A673 (cell line): ENCODE data around the gene ACVR2B. TPM values are rescaled to one million over a fixed set of nuclear protein-coding genes. Genes with fewer than 3 reads are reported as not detected.

Experiments used
- BruUV-seq: library from RNA; stranded (reverse); fragments of 400-500 nt; replicated peaks from 2 replicates; lab custom pipeline; 2021; lab: Mats Ljungman, UMichigan
- CTCF ChIA-PET: fragments of 300-600 bp; sonication (Branson Sonifier 250); formaldehyde crosslinking; loops from one replicate; lab custom pipeline; 2022; ENCODE audit warnings: antibody characterized with exemption; lab: Charles Lee
- POLR2A ChIA-PET: fragments of 300-600 bp; sonication (Branson Sonifier 250); formaldehyde crosslinking; loops from one replicate; lab custom pipeline; 2022; ENCODE audit warnings: antibody characterized with exemption; ENCODE audit not compliant: low non-redundant PET; lab: Charles Lee
- DNase-seq: peaks from one replicate; pipeline ENCODE4 v3.0.0-alpha.2; 2015; ENCODE audit warnings: low spot score
- H3K27ac ChIP-seq: fragments of 200-600 bp; sonication (generic); 2 replicates; pipeline ENCODE4 v1.5.1; 2016; ENCODE audit warnings: mixed run types, low read depth, mild to moderate bottlenecking, mixed read lengths, antibody characterized with exemption, low read length; ENCODE audit not compliant: poor library complexity, severe bottlenecking
- H3K27me3 ChIP-seq: fragments of 200-600 bp; sonication (generic); replicated peaks from 2 replicates; pipeline ENCODE4 v1.6.1; 2017; ENCODE audit warnings: mixed run types, low read depth, mild to moderate bottlenecking, mixed read lengths, antibody characterized with exemption, low read length; ENCODE audit not compliant: insufficient read depth, poor library complexity
- H3K36me3 ChIP-seq: fragments of 200-600 bp; sonication (generic); 2 replicates; pipeline ENCODE4 v1.6.1; 2016; ENCODE audit warnings: mixed run types, mild to moderate bottlenecking, mixed read lengths, antibody characterized with exemption, low read length; ENCODE audit not compliant: insufficient read depth, poor library complexity, severe bottlenecking
- H3K4me1 ChIP-seq: fragments of 200-600 bp; sonication (generic); 2 replicates; pipeline ENCODE4 v1.6.1; 2017; ENCODE audit warnings: mixed run types, mild to moderate bottlenecking, mixed read lengths, antibody characterized with exemption, low read length; ENCODE audit not compliant: insufficient read depth, poor library complexity, severe bottlenecking
- H3K4me3 ChIP-seq: fragments of 200-600 bp; sonication (generic); 2 replicates; pipeline ENCODE4 v1.5.1; 2016; ENCODE audit warnings: low read depth, mixed run types, mild to moderate bottlenecking, mixed read lengths, low read length; ENCODE audit not compliant: poor library complexity, severe bottlenecking
- H3K9me3 ChIP-seq: fragments of 200-600 bp; sonication (generic); 2 replicates; pipeline ENCODE4 v1.6.1; 2016; ENCODE audit warnings: mixed run types, low read depth, mild to moderate bottlenecking, mixed read lengths, antibody characterized with exemption, low read length; ENCODE audit not compliant: poor library complexity, severe bottlenecking
- CTCF ChIP-seq: fragments of 300-800, 200-600 bp; sonication (generic); conservative IDR thresholded peaks from 2 replicates; pipeline ENCODE4 v1.5.1; 2017; ENCODE audit warnings: low read depth, mild to moderate bottlenecking, antibody characterized with exemption, low read length, moderate library complexity, mixed read lengths
- EZH2 ChIP-seq: fragments of 200-600 bp; sonication (generic); IDR thresholded peaks from 2 replicates; pipeline ENCODE4 v1.6.1; 2017; ENCODE audit warnings: borderline replicate concordance, low read depth, mild to moderate bottlenecking, mixed read lengths, antibody characterized with exemption, low read length; ENCODE audit not compliant: poor library complexity, severe bottlenecking
- intact Hi-C: fragments of 100-400 bp; cut with micrococcal nuclease; formaldehyde crosslinking; loops from one replicate; pipeline ENCODE4 v1.10.0; 2022; ENCODE audit not compliant: unreplicated experiment
- total RNA-seq: library from RNA; stranded (reverse); gene quantifications from 2 replicates; pipeline ENCODE4 v1.2.3, GENCODE V29; 2021

Gene ACVR2B
- total RNA-seq, 1 experiment from 2014 or later = 6.4 TPM

GRCh38 chr3:38453913-38454177 lies 155 bp downstream of the ACVR2B start:
- Histone ChIP-seq H3K27me3 (no peaks in the 10 kb centered on the region), H3K27ac (peak overlapping the region; percentile 87), H3K4me1 (no peaks in the 10 kb centered on the region), H3K4me3 (peak overlapping the region; percentile 63), H3K9me3 (no peaks in the 10 kb centered on the region), H3K36me3 (no peaks in the 10 kb centered on the region)
- intact Hi-C loops = no loop called here
- CTCF ChIA-PET = no interaction called here
- no TSS peak for BruUV-seq
- POLR2A ChIA-PET = no interaction called here
- TF ChIP-seq CTCF (no peak), EZH2 (no peak)
- DNase-seq = no peak

- POLR2A ChIA-PET = no interaction called here
- CTCF ChIA-PET = no interaction called here
- H3K4me1 ChIP-seq = no peaks in the 10 kb centered on the region
- no peaks in the 10 kb centered on the region for H3K9me3 ChIP-seq
- intact Hi-C loops = no loop called here
- no peaks in the 10 kb centered on the region for H3K36me3 ChIP-seq
- no TSS peak for BruUV-seq
- peak; percentile 5 for DNase-seq
- no peak for TF ChIP-seq CTCF
- H3K27me3 ChIP-seq = no peaks in the 10 kb centered on the region
- H3K4me3 ChIP-seq = peak overlapping the region; percentile 63
- peak overlapping the region; percentile 87 for H3K27ac ChIP-seq
These were observed 641 bp downstream of the ACVR2B start for GRCh38 chr3:38454178-38454883.

- CTCF ChIA-PET = no interaction called here
- Histone ChIP-seq H3K4me1 (no peaks in the 10 kb centered on the region), H3K27me3 (no peaks in the 10 kb centered on the region), H3K27ac (peak overlapping the region; percentile 87), H3K36me3 (no peaks in the 10 kb centered on the region), H3K9me3 (no peaks in the 10 kb centered on the region), H3K4me3 (peak overlapping the region; percentile 63)
- TF ChIP-seq EZH2 (no peak), CTCF (no peak)
- no TSS peak for BruUV-seq
- DNase-seq = peak; percentile 76
- intact Hi-C loops = no loop called here
- POLR2A ChIA-PET = no interaction called here
These were observed 1.4 kb downstream of the ACVR2B start for GRCh38 chr3:38454884-38455638.
